Activated CD8-positive, alpha-beta memory T cell treated with anti-CD3 and anti-CD28 coated beads, Interleukin-2, amount 50 U/mL, for 1 hour (primary cell): ENCODE measurements around the gene NLRP9.

ENCODE experiments used
- DNase-seq: peaks from one replicate; pipeline ENCODE4 v3.0.0-alpha.2; 2020; ENCODE audit errors: extremely low read depth

NLRP9 gene

GRCh38 chr19:55688422-55689218 is 49.6 kb downstream of the NLRP9 start:
- no peak for DNase-seq

- DNase-seq = no peak
Measured at GRCh38 chr19:55687281-55688201, 50.7 kb downstream of the NLRP9 start.

DNA sequence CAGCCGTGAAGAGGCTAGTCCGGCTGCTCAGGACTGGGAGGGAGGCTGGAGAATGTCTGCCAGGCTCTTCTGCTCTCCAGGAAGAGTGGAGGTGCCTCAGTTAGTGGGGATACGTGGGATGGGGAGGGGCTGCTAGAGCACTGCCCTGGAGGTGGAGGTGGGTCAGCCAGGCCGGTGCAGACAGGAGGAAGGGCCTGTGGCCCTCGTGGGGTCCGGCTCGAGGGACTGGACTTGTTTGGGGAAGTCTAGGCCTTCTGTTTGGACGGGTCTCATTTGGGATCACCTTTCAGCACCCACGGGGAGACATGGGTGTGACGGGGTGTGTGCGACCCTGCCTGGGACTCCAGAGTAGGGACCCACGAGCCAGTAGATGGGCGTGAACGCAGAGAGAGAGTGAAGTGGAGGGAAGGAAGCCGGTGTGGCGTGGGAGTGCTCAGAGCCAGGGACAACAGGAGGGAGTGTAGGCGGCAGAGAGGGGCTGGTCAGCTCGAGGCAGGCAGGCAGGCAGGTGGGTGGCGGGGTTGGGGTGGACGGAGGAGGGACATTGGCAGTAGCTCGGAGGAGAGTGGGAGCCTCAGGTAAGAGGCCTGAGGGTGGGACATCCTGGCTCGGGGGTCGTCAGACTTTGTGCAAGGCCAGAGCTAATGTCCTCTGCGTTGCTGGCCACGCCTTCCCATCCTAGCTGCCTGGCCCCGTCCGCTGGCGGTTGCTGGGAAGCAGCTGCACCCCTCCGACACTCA is 51.7 kb downstream of the NLRP9 start:
- no peak for DNase-seq

DNA sequence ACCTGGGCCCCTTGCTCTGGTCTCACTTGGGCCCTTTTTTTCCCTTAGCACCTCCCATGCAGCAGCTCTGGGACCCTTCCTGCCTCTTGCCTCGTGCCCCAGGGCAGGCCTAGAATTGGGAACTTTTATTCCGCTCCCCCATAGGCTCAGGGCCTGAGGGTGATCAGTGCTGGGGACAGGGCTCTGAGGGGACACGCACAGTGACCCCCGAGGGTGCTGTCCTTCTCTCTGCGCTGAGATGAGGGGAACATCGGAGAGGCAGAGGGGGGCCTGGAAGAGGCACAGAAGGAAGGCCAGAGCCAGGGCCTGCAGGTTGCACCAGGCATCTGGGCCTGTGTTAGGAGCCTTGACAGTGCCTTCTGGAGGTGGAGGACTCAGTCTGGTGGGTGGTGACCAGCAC is 52.4 kb downstream of the NLRP9 start:
- no peak for DNase-seq

DNA sequence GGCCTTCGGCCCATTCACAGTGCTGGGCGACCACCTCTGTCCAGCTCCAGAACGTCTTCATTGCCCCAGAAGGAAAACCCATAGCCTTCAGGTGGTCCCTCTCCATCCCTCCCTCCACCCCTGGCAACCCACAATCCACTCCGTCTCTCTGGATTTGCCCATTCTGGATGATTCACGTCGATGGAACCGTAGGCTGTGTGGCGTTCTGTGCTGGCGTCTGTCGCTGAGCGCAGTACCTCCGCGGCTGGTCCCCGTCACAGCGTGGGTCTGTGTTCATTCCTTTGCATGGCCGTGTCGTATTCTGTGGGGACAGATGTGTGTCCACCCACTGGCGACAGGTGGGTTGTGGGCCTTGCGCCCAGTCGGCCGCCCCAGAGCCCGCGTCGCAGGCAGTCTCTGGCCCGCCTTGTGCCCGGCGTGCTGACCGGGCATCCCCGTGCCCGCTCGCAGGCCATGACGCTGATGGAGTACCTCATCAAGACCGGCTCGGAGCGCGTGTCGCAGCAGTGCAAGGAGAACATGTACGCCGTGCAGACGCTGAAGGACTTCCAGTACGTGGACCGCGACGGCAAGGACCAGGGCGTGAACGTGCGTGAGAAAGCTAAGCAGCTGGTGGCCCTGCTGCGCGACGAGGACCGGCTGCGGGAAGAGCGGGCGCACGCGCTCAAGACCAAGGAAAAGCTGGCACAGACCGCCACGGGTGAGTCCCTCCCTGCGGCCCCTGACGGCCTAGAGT is 53.1 kb downstream of the NLRP9 start:
- no peak for DNase-seq

GRCh38 chr19:55683449-55684261 is 54.5 kb downstream of the NLRP9 start:
- no peak for DNase-seq

- DNase-seq = no peak
Measured at GRCh38 chr19:55681131-55682092, 56.8 kb downstream of the NLRP9 start.

- DNase-seq = no peak
Measured at GRCh38 chr19:55680339-55681130, 57.7 kb downstream of the NLRP9 start.

DNA sequence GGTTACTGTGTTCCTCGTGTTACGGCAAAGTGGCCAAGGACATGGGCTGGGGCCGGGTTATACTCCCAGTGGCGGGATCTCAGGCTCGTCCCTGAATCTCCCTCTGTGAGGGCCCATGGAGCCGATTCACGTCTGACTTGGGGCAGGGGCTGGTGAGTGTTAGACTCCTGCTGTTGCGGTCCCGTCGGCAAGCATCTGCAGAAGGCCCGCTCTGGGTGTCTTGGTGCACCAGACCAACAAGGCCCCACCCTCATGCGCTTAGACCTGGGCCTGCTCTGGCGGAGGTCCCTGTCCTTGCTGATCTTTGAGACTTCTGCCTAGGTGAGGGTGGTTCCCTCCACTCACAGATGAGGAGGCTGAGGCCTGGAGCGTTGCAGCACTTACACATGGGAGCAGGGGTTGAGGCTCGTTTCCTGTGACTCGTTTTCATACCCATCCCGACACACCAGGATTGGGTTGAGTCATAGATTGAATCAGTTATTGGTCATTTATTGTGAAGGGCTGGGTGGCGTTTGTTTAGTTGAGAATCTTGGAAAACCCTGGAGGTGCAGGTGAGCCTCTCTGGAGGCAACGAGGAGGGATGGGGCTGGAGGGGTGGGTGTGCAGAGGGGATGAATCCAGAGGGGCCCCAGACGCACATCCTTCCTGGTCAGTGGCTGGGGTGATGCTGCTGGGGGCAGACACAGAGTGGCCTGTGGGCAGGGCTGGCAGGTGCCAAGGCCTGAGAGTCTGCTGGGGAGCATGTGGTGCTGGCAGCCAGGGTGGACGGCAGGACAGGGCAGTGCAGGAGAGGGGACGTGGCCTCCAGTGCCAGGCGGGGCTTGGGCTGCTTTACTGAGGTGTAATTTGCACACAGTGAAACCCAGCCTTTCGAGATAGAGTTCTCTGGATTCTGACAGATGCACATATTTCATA is 58.6 kb downstream of the NLRP9 start:
- no peak for DNase-seq

DNA sequence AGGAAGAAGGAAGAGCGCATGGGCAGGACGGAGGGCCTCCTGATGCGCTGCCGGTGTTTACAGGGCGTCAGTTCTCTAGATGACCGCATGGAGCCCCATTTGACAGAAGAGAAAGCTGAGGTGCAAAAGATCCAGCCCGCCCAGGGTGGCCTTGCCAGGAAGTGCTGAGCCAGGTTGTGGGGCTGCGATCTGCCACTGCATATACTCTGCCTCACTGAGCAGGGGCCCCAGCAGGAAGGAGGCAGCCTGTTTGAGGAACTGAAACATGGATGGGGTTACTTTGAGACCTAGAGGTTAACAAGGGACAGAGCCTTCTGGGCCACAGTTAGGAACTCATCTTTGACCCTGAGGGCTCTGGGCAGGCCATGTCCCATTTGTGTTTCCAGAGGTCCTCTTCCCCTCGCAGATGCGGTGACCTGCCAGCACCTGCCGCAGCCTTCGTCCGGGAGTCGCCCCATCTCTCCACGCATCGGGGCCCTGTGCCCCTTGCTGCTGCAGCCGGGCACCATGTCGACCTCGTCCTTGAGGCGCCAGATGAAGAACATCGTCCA is 60.0 kb downstream of the NLRP9 start:
- DNase-seq = no peak

- DNase-seq = no peak
Measured at GRCh38 chr19:55677572-55678028, 60.6 kb downstream of the NLRP9 start.

- DNase-seq = no peak
Measured at GRCh38 chr19:55676889-55677505, 61.2 kb downstream of the NLRP9 start.

- no peak for DNase-seq
Measured at GRCh38 chr19:55676383-55676782, 61.8 kb downstream of the NLRP9 start.

DNA sequence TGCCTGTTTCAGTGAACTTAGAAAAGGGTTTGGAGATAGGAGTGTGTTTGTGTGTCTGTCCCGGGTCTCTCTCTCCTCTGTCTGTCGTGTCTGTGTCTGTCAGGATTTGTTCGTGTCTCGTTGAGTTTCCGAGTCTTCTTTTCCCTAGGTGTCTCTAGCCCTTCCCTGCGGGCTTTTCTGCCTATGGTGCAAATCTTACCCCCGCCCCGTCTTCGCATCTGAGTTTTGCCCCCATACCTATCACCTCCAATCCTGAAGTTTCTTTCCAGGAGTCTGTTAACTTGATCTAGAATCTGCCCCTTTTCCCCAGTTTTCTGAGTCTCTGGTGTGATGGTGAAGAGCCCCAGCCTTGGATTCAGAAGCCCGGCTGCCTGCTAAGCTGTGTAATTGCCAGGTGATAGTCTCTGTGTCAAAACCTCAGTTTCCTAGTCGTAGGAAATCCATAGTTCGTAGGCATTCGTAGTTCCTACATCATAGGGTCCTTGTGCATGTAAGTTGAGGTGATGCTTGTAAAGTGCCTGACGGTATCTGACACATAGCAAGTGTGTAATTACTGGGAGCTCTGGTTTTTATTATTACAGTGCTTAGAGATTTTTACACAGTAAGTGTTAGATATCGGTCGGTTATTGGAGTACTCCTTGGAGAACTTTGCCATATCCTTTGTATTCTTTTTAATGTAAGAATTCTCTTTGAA is 62.4 kb downstream of the NLRP9 start:
- DNase-seq = no peak

GRCh38 chr19:55674841-55675660 is 63.2 kb downstream of the NLRP9 start, which contains the start of gene EPN1:
EPN1 (plus strand) TSS chr19:55675226; CDS start chr19:55678628, 3,402 bp downstream.
- DNase-seq = peak; percentile 92
